GM10248 (cell line): ENCODE measurements around the gene GPX2.
"Not testable (repeated sequence)": the region's sequence is repeated elsewhere in the genome, so short reads cannot be mapped to it uniquely, and the experiment has no call there.

ENCODE experiments used
- CTCF ChIA-PET: fragments of 300-600 bp; sonication (Branson Sonifier 250); formaldehyde crosslinking; extraction: SDS; loops from one replicate; lab custom pipeline; 2021; ENCODE audit warnings: antibody characterized with exemption; lab: Yijun Ruan, JAX
- POLR2A ChIA-PET: fragments of 350-650 bp; sonication (Branson Sonifier 250); formaldehyde crosslinking; extraction: SDS; loops from one replicate; lab custom pipeline; 2020; ENCODE audit warnings: antibody characterized with exemption; lab: Yijun Ruan, JAX
- DNase-seq: peaks from one replicate; pipeline ENCODE4 v3.0.0; 2012; ENCODE audit errors: extremely low spot score
- CTCF ChIP-seq: IDR thresholded peaks from 2 replicates; pipeline ENCODE4 v1.5.1; 2012; ENCODE audit warnings: mild to moderate bottlenecking, low read depth; ENCODE audit errors: extremely low read depth, missing control alignments, control extremely low read depth

GPX2 gene

DNA sequence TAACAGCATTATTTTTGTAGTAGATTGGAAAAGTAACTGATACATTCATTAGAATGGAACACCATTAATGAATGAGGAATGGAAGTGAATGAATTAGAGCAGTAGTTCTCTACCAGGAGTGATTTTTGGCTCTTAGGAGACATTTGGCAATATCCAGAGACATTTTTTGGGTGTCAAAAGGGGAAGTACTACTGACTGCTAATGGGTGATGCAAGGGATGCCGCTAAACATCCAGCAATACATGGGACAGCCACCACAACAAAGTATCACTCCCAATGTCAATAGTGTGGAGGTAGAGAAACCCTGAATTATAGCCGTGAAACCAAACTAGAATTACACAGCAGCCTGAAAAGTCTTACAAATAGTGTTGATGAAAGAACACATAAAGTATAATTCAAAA lies 26.7 kb downstream of the GPX2 start:
- POLR2A ChIA-PET = interaction anchor here (1.0 kb wide), 1 partner anchor 12 kb away, joined by 3 read pairs; no protein-coding TSS in a partner anchor
- CTCF ChIA-PET = interaction anchor here (1.0 to 2.2 kb wide), 5 partner anchors 8 to 25 kb away, joined by 3 to 14 read pairs (median 5); no protein-coding TSS in a partner anchor
- TF ChIP-seq CTCF = no peak
- no peak for DNase-seq

DNA sequence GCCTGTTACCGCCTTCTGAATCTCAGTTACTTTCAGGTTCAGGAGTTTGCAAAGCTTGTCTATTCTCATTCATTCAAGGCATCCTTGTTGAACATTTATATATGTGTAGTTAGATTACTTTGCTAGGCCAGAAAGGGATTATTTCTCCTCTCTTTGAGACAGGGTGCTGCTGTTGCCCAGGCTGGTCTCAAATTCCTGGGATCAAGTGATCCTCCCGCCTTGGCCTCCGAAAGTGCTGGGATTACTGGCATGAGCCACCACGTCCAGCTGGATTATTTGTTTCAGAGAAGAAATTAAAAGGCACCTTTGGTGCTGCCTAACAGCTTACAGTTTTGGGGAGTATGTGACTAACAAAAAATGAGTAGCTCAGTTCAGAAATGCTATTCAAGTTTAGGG lies 27.5 kb downstream of the GPX2 start:
- no peak for TF ChIP-seq CTCF
- DNase-seq = no peak
- ChIA-PET POLR2A (interaction anchor here (1.0 kb wide), 1 partner anchor 13 kb away, joined by 3 read pairs; no protein-coding TSS in a partner anchor), CTCF (interaction anchor here (1.0 to 2.2 kb wide), 5 partner anchors 9 to 91 kb away, joined by 3 to 14 read pairs (median 5); no protein-coding TSS in a partner anchor)

GRCh38 chr14:64914237-64915028 lies 28.1 kb downstream of the GPX2 start, which contains the start of gene CHURC1:
Gene CHURC1 (plus strand): TSS chr14:64914455. CDS start chr14:64914496, 41 bp downstream.
- POLR2A ChIA-PET = interaction anchor here (1.0 kb wide), 1 partner anchor 13 kb away, joined by 3 read pairs; no protein-coding TSS in a partner anchor
- DNase-seq = peak; percentile 92
- CTCF ChIA-PET = interaction anchor here (1.0 to 2.2 kb wide), 5 partner anchors 10 to 91 kb away, joined by 3 to 14 read pairs (median 5); no protein-coding TSS in a partner anchor
- no peak for TF ChIP-seq CTCF

- DNase-seq, POLR2A ChIA-PET: not testable (repeated sequence)
- CTCF ChIA-PET = interaction anchor here (2.2 kb wide), 2 partner anchors 13 to 22 kb away, joined by 14 read pairs; no protein-coding TSS in a partner anchor
Measured at GRCh38 chr14:64913477-64913876, 29.1 kb downstream of the GPX2 start.

- no peak for DNase-seq
- CTCF ChIA-PET = interaction anchor here (2.4 kb wide), 1 partner anchor 20 kb away, joined by 17 read pairs; no protein-coding TSS in a partner anchor
- no peak for TF ChIP-seq CTCF
- POLR2A ChIA-PET = no interaction called here
Measured at GRCh38 chr14:64912261-64912660, 30.3 kb downstream of the GPX2 start.

DNA sequence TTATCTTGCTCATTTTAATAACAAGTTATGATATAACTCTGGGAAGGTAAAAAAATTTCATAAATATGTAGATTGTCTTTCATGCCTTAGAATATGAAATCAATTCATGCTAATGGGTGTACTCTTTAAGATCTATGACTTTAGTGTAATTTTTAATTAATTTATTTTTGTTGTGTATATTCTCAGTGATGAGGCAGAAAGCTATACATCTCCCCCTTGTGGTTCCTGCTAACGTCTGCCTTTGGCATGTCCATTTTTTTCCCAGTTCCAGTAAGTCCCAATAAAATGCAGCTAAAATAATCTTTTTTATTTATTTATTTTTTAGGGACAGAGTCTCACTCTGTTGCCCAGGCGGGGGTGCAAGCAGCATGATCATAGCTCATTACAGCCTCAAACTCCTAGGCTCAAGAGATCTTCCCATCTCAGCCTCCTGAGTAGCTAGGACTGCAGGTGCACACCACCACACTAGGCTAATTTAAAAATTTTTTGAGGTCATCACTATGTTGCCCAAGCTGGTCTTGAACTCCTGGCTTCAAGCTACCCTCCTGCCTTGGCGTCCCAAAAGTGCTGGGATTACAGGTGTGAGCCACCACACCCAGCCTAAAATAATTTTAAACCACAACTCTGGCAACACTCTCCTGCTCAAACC lies 31.6 kb downstream of the GPX2 start:
- TF ChIP-seq CTCF = peak; percentile 38
- ChIA-PET POLR2A (no interaction called here), CTCF (interaction anchor here (0.9 to 3.2 kb wide), 12 partner anchors 9 to 94 kb away, joined by 3 to 17 read pairs (median 4); no protein-coding TSS in a partner anchor)
- DNase-seq = no peak
